IPS DF 19.7 (cell line): Measurements from ENCODE around the gene DENND6B.

Source experiments
- DNase-seq: peaks from one replicate; pipeline ENCODE4 v3.0.0-alpha.2; 2013; ENCODE audit warnings: low read depth, low spot score

Gene DENND6B

DNA sequence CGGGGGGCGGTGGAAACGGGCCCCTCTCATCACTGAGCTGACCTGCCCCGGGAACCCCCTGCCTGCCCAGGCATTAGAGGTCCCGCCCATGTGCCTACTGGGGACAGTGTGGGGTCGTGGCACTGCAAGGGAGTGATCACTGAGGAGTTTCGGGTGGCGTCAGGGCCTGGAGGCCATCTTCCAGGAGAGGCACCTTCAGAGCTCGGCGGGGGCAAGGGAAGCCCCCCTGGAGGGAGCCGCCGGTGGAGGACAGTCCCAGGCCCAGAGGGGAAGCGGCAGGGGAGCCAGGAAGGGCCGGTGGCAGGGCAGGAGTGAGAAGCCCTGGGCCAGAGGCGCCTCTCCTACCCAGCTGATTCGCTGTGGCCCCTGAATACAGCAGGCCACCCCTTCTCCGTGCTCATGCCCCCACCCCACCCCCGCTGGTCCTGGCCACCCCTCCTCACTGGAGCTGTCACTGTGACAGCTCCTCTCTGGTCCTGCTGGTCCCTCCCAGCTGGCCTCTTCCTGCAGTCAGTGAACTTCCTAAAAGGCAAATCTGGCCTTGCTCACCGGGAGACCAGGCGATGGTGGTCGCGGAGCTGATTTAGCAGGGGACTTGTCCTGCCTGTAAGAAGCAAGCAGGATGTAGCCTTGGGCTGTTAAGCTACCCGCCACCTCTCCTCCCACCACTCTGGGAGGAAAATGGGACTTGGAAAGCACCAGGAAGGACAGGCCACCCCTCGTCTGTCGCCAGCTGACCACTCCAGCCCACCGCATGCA lies 54.6 kb downstream of the DENND6B start:
- no peak for DNase-seq

DNA sequence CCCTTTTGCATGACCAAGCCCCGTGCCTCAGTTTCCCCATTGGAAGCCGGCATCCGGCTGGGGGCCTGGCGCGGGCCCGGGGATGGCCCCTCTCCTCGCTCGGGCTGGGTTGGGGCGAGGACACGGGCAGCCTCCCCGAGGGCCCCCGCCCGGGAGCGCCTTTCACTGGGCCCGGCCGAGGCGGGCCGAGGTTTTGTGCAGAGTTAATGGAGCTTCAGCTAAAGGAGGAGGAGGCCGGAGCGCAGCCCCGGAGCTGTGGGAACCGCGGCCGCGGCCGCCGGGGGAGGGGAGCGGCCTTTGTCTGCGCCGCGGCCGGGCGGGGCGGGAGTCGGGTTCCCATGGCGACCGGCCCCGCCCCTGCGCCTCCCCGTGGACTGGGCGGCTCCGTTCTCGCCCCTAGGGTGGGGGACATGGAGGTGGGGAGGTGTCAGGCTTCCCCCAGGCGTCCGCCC lies 55.3 kb downstream of the DENND6B start:
- no peak for DNase-seq

DNA sequence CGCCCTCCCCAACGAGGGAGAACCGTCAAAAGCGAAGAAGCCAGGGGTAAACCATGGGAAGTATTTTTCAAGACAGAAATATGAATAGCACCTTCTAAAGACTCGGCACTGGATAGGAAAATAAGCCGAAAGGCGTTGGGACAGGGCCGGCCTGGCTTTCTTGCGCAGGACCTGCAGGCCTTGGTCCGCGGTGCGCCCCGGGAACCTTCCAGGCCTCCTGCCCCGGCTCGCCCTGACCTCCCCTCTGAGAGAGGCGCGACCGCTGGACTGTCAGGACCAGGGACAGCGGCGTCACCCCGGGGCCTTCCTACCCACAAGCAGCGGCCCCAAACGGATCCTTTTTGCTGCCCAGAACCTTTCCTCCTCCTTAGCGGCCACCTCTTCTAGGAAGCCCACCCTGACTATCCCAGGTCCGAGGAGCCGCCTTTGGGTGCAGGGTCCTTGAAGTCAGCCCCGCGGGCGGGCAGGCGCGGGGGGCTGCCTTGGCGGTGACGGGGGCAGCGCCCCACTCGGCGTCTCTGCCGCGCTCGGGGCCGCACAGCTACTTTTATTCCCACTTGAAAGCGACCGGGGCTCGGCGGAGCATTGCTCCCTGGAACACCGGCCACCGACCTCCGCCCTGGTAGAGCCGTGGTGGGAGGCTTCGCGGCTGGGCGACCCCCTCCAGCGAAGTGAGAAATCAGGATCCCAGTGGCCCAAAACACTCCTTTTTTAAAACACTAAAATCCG lies 56.0 kb downstream of the DENND6B start:
- no peak for DNase-seq

DNA sequence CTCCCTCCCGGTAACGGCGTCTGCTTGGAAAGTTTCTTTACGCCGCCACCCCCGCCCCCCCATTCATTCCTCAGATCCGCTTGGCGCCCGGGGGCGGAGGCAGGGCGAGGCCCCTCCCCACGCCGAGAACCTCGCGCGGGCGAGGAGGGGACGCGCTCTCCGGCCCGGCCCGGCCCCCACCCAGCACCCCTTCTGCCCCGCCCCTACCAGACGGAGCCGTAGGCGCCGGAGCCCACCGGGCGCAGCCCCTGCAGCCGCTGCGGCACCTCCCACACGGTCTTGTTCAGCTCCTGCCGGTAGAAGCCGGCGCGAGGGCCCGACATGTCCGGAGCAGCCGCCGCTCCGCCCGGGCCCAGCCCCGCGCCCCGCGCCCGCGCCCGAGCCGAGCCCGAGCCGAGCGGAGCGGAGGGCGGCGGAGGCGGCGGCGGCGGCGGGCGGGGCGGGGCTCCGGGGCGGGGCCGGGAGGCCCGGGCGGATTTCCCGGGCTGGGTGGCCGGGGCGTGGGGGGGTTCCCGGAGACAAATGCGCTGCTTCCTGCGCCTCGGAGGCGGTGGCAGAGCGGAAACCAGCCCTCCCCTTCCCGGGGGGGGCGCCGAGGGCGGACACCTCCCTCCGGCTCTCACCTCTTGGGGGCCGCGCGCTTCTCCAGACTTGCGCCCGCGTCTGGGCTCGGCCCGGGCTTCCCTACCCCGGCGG lies 56.7 kb downstream of the DENND6B start, which contains the start of gene MAPK11:
MAPK11 (minus strand) TSS at position 411 of the 696 bp plus-strand sequence; CDS start at position 323, 88 bp downstream.
- no peak for DNase-seq

DNA sequence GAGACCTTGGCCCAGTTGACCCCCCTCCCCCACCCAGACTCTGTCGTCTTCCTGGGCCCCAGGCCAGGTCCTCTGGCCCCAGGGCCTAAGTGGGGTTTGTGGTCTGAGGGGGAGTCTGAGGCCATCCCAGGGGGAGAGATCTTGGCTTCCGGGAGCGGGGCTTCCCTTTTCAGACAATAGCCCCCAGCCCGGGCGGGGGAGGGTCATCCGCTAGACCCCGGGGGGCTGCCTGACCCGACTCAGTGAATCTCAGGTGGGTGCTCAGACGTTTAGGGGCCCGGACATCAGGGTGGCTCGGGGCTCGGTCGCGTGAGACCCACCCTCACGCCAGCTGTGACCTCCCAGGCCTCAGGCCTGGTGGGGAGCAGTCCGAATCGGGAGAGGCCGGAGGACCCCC lies 57.2 kb downstream of the DENND6B start:
- no peak for DNase-seq

DNA sequence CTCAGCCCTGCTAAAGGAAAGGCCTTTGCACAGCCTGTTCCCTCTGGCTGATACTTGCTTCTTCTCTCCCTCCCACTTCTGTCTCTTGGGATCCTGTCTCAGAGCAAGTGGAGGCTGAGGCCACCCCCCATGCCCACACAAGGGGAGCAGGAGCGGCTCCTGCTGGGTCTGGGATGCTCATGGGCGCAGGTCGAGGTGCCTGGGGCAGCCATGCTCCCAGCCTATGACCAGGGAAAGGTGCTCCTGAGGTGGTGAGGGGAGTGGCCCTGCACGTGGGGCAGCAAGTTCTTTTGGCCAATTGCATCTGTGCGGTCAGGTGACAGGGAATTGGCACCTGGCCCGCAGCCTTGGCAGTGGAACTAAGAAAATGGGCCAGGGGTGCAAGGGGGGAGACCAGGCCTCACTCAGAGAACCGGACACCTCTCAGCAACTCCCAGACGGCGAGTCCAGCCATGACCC lies 58.1 kb downstream of the DENND6B start:
- DNase-seq = no peak

DNA sequence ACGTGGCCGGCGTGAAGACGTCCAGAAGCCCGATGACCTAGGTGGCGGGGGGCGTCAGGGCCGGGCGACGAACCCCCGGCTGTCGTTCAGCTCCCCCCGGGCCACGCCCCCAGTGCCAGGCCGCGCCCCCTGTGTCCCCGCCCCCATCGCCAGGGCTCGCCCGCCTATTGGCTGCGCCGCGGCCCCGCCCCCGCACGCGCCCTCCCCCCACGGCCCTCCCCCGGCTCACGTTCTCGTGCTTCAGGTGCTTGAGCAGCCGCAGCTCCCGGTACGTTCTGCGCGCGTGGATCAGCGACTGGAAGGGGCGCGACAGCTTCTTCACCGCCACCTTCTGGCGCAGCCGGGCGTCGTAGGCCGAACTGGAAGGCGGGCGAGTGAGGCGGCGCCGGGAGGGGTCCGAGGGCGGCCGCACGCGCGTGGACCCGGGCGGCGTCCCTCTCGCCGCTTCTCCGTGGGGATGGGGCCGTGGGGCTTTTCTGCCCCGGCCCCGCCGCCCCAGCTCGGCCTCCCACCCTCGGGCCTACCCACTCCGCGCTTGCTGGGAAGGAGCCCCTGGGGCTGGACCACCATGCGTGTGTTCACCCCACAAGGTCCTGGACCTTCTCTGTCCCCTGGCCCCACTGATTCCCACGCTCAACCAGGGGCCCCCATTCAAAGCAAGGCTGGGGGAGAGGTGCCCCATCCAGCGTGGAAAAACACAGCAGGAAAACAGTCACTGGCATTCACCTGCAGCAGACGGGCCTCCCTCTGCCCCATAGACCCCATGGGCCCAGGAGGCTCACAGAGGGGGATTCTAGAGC lies 59.0 kb downstream of the DENND6B start:
- no peak for DNase-seq

DNA sequence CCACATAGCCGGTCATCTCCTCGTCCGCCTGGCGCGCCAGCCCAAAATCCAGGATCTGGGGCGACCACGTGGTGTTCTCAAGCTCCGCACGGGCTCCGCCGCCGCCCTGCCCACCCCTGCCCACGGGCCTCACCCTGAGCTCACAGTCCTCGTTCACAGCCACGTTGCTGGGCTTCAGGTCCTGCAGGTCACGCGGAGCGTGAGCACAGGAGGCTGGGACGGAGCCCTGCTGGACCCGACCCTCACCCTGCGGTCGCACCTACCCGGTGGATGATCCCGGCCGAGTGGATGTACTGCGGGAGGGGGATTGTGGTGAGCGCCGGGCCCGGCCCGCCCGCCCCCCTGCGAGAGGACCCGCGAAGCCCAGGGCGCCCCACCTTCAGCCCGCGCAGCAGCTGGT lies 59.8 kb downstream of the DENND6B start:
- DNase-seq = no peak

DNA sequence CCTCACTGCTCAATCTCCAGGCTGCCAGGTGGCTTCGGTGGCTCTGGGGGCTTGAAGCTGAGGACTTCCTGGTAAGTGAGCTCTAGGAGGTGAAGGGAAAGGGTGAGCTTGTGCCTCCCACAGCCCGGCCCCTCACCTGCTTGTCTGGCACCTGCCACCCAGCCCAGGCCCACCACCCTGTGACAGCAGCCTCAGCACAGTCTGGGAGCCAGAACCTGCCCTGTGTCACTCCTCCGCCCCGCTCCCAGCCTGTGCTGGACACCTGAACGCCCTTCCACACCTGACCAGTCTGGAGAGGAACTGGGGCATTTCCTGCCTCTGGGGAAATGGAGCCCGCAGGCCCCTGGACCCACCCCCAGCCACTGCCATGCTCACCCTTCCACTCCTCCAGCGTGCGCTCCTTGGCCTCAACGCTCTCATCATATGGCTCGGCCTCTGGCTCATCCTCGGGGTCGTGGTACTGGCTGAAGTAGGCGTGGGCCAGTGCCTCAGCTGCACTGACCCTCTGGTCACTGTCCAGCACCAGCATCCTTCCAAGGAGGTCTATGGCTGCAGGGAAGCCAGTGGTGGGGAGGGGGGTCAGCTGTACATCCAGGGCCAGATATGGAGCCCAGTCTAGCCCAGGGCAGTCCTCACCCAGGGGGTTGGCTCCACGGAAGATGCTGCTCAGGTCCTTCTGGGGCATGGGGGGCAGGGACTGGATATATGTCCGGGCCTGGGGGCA lies 61.7 kb downstream of the DENND6B start:
- DNase-seq = no peak

DNA sequence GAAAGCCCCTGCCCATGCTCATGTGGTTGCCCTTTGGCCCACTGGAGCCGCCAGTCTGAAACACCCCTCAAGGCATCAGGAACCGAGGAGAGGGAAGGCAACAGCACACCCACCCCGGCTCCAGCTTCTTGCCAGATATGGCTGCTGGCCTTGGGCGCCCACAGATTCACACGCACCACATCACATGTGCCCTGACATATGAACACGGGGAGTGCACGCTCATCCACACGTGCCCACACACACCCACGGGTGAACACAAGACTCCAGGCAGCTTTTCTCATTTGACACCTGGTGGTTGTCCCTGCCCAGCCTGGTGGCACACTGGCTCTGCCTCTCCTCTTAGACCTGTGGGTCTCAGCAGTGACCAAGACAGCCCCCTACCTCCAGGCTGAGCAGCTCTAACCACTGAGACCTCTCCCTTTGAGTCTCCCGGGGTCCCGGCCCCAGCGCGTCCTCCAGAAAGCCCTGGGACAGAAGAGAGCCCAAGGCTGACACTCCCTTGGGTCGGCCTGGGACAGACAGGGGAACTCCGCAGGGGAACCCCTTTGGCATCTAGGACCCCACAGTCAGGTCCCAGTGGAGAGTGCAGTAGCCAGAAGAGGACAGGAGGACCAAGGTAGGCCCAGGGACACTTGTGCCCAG lies 62.6 kb downstream of the DENND6B start:
- DNase-seq = no peak

DNA sequence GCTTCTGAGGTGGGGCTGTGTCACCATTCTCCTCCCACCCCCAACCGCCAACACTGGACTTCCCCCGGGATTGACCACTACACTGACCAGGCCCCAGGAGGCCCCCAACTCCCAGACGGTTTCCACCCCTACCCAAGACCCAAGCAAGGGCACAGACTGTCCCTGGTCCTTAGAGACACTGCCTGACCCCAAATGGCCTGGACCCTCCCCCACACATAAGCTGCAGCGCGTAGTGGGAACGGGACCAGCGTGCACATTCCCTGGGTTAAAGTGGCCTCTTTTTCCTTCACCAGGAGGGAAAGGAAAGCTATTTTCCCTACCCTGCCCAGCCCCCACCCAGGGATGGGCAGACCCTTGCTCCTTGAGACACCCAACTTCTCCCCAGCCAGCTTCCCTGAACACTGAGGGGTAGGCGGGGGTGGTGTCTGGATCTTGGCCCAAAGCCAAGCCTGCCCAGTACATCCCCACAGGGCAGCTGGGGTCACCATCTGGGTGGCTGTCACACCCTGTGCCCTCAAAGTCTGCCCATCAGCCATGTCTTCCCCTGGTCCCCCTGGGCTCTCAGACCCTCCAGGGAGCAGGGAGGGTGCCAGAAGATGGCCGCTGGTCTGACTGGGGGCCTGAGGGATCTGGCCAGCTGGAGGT lies 63.7 kb downstream of the DENND6B start:
- DNase-seq = no peak

DNA sequence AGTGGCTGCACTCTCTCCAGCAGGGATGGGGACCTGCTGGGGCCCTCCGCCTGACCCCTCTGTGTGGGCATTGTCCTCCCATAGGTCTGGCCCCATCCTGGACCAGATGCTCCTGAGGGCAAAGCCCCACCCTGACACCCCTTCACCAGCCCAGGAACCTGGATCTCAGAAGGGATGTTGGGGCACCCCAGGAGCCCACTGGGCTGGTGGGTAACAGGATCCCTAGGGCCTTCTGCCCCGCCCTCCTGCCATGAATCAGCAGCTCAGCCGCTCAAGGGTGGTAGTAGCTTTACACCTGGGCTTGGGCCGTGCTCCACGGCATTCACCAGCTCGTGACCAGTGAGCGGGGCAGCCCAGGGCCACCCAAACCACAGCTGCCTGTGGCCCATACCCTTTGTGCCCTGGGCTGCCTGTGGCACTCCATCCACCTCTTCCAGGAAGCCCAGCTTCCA lies 64.3 kb downstream of the DENND6B start:
- DNase-seq = no peak

DNA sequence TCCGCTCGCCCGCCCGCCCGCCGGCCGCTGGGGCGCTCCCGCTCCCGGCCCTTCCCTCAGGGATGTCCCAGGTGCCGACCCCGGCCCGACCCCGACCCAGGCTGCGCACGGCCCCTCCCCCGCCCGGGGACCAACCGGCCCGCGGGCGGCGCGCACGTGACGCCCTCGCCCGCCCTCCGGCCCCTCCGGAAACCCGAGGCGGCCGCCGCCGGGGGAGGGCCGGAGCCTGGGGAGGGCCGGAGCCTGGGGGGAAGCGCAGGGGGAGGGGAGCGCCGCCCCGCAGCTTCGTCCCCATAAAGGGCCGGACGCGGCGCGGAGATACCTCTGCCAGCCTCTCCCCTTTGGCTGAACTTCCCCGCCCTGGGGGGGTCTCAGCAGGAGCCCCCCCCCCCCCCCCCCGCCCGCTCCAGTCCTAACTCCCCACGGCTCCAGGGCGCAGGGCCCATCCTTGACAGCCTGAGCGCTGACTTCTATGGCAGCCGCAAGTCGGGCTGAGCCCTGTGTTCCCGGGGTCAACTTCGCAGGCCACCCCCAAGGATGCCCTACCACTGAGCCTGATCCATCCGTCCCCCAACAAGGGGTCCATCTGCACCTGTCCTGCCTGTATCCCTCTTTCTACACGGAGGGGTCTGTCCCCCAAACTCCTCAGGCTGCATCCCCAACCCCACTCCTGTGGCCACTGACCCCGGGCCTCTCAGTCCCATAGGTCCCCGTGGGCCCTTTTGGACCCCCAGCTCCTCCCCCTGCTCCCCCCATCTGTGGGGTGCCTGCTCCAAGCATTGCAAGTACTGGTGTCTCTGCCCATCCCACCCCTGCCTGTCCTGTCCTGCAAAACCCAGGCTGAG lies 65.0 kb downstream of the DENND6B start, which contains the start of gene MAPK12:
MAPK12 (minus strand) TSS at position 69 of the 845 bp plus-strand sequence. CDS start 174 bp downstream, outside the sequence.
- DNase-seq = no peak

DNA sequence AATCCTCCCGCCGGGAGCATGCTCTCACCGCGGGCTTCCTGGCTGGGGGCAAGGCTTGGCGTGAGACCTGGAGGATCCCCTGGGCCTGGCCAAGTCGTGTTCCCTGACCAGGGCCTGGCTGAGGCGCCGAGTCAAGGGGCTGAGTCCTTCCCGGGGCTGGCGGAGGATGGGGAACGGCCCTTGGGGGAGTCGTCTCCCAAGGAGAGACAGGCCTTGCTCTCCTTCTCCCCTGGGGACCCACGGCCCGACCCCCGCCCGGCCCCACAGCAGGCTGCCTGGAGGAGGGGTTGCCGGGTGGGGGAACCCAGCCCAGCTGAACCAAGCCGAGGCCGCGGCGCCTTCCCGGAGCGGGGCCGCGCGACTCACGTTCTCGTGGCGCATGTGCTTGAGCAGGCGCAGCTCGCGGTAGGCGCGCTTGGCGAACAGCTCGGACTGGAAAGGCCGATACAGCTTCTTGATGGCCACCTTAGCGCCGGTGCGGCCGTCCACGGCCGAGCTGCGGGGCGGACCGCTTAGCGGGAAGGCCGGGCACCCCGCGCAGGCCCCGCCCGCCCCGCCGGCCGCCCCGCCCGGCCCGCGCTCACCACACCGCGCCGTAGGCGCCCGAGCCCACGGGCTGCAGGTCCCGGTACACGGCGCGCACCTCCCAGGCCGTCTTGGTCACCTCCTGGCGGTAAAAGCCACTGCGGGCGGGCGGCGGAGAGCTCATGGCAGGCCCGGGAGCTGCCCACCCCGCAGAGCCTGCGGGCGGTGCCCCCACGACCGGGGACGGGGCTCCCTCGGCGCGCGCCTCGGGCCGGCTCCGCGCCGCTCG lies 65.8 kb downstream of the DENND6B start:
- DNase-seq = no peak

DNA sequence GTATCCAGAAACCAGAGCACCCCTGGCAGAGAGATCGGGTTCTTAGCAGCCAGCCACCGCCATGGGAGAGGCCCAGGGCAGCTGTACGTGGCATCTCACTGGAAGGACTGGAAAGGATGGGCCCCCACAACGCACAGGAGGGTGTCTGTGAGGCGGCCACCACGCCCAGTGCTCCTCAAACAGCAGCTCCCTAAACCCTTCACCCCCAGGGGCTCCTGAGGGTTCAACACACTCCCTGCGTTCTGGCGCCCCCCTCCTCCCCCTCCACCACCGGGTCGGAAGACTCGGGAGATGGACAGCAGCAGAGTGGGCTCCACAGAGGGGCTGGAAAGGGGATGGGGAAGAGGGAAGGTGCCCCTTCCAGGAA lies 66.4 kb downstream of the DENND6B start:
- no peak for DNase-seq

DNA sequence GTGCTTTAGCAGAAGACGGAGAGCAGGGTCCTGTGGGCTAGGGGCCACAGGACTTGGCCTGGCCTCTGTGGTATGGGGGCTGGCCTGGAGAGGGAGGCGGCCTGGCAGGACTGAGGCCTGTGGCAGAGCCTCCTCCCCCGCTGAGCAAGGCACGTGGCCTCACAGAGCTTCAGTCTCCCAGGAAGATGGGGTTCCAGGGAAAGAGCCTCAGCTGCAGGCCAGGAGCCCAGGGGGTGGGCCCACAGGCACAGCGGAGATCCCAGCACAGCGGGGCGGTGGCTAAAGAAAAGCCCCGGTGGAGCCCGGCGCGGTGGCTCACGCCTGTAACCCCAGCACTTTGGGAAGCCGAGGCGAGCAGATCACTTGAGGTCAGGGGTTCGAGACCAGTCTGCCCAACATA lies 67.5 kb downstream of the DENND6B start:
- no peak for DNase-seq
